Esophagus squamous epithelium (tissue), 4 donors: ENCODE results near the gene PRLR.

Source experiments
- POLR2A ChIP-seq, 4 donors: fragments of 450-650 bp; IDR thresholded peaks; one replicate each; pipeline ENCODE4 v1.6.1; 2017; ENCODE audit warnings: antibody characterized with exemption in 4 of 4, mild to moderate bottlenecking in 4 of 4, moderate library complexity in 3 of 4
- TF ChIP-seq, protein P1 (sequence below), 6 experiments: fragments of 450-650 bp in 4 of 6; fragments of 200-600 bp in 2 of 6; sonication (generic) in 2 of 6; IDR thresholded peaks; one replicate each; pipeline ENCODE4 v1.5.1; 2016 to 2019; ENCODE audit warnings: antibody characterized with exemption in 6 of 6, mild to moderate bottlenecking in 4 of 6, moderate library complexity in 4 of 6

DNA sequence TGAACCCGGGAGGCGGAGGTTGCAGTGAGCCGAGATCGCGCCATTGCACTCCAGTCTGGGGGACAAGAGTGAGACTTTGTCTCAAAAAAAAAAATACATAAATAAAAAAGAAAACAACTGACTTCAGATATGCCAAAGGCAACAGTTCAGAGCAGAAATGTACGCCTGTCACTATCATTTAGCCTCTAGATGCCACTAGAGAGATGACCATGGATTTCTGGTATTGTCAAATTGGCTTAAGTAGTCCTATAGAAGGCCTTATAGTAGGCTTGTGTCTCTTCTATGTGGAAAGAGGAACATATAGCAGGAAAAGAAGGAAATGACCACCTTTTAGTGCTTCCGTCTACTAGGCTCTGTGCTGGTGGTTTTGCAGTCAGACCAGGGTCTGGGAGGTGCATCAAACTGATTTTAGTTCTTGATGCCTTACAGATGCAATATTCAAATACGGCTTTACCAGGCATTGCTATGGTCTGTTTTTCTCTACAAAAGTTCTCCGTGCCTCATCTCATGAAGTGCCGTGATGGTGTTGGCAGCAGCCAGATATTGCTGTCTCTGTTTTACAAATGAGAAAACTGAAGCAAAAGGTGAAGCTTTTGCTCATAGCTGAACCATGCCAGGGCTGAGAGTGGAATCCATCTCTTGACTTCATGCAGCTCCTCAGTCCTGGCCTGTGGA, 199.7 kb downstream of the PRLR start:
- TF ChIP-seq, protein P1, sequence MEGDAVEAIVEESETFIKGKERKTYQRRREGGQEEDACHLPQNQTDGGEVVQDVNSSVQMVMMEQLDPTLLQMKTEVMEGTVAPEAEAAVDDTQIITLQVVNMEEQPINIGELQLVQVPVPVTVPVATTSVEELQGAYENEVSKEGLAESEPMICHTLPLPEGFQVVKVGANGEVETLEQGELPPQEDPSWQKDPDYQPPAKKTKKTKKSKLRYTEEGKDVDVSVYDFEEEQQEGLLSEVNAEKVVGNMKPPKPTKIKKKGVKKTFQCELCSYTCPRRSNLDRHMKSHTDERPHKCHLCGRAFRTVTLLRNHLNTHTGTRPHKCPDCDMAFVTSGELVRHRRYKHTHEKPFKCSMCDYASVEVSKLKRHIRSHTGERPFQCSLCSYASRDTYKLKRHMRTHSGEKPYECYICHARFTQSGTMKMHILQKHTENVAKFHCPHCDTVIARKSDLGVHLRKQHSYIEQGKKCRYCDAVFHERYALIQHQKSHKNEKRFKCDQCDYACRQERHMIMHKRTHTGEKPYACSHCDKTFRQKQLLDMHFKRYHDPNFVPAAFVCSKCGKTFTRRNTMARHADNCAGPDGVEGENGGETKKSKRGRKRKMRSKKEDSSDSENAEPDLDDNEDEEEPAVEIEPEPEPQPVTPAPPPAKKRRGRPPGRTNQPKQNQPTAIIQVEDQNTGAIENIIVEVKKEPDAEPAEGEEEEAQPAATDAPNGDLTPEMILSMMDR (IDR thresholded peaks at IDR 0.05), result no peak
- TF ChIP-seq POLR2A (IDR thresholded peaks at IDR 0.05), result no peak
